T-helper 1 cell (primary cell): Measurements from ENCODE around the gene R3HCC1L.
"Not testable (repeated sequence)": the region's sequence is repeated elsewhere in the genome, so short reads cannot be mapped to it uniquely, and the experiment has no call there.

Experiments used
- DNase-seq, 5 donors: peaks; one replicate each; pipeline ENCODE4 v3.0.0-alpha.2; 2012 to 2020

The R3HCC1L gene

GRCh38 chr10:98133075-98133752 is 1.2 kb upstream of the R3HCC1L start:
- DNase-seq, result not testable (repeated sequence)

- no peak for DNase-seq
Measured at GRCh38 chr10:98134117-98134430, 383 bp upstream of the R3HCC1L start.

GRCh38 chr10:98135222-98135899 is 904 bp downstream of the R3HCC1L start:
- no peak for DNase-seq

- not testable (repeated sequence) for DNase-seq
Measured at GRCh38 chr10:98136775-98137174, 2.3 kb downstream of the R3HCC1L start.

GRCh38 chr10:98138031-98138430 is 3.6 kb downstream of the R3HCC1L start:
- peak in 1 of 5 donors; percentile 48 for DNase-seq

GRCh38 chr10:98139431-98139830 is 5.0 kb downstream of the R3HCC1L start:
- DNase-seq, result no peak

- DNase-seq, result no peak
Measured at GRCh38 chr10:98141484-98142073, 7.1 kb downstream of the R3HCC1L start.

- DNase-seq, result no peak
Measured at GRCh38 chr10:98144985-98145384, 10.5 kb downstream of the R3HCC1L start.

- DNase-seq, result no peak
Measured at GRCh38 chr10:98149858-98150257, 15.4 kb downstream of the R3HCC1L start.

GRCh38 chr10:98150544-98150943 is 16.1 kb downstream of the R3HCC1L start:
- DNase-seq, result no peak

- not testable (repeated sequence) for DNase-seq
Measured at GRCh38 chr10:98152778-98153177, 18.3 kb downstream of the R3HCC1L start.

- not testable (repeated sequence) for DNase-seq
Measured at GRCh38 chr10:98153213-98153958, 18.9 kb downstream of the R3HCC1L start.

GRCh38 chr10:98154076-98154475 is 19.6 kb downstream of the R3HCC1L start:
- no peak for DNase-seq

GRCh38 chr10:98158576-98158975 is 24.1 kb downstream of the R3HCC1L start:
- DNase-seq, result no peak

- DNase-seq, result no peak
Measured at GRCh38 chr10:98163941-98164340, 29.5 kb downstream of the R3HCC1L start.

GRCh38 chr10:98167191-98167590 is 32.7 kb downstream of the R3HCC1L start:
- no peak for DNase-seq

- DNase-seq, result no peak
Measured at GRCh38 chr10:98168147-98168546, 33.7 kb downstream of the R3HCC1L start.

GRCh38 chr10:98168766-98169165 is 34.3 kb downstream of the R3HCC1L start:
- no peak for DNase-seq

- DNase-seq, result no peak
Measured at GRCh38 chr10:98169379-98169778, 34.9 kb downstream of the R3HCC1L start.

- DNase-seq, result peak in 2 of 5 donors; percentile 6 to 12
Measured at GRCh38 chr10:98170249-98171117, 36.0 kb downstream of the R3HCC1L start.

- no peak for DNase-seq
Measured at GRCh38 chr10:98172073-98172472, 37.6 kb downstream of the R3HCC1L start.

- no peak for DNase-seq
Measured at GRCh38 chr10:98172495-98172894, 38.0 kb downstream of the R3HCC1L start.
